IMR-90 (cell line): ENCODE measurements around the gene CPNE9. TPM values are rescaled to one million over a fixed set of nuclear protein-coding genes. Genes with fewer than 3 reads are reported as not detected.

Experiments used
- ATAC-seq: fragments of 200-7000 bp; cut with Tn5 transposase; 2 replicates; pipeline ENCODE4 v1.9.1; 2020; ENCODE audit warnings: low read depth, mild to moderate bottlenecking, moderate library complexity
- BruUV-seq: library from RNA; stranded (reverse); fragments of 400-500 nt; replicated peaks from 2 replicates; lab custom pipeline; 2021; lab: Mats Ljungman, UMichigan
- CTCF ChIA-PET: fragments of 300-600 bp; formaldehyde crosslinking; extraction: SDS; loops from one replicate; lab custom pipeline; 2021; ENCODE audit warnings: antibody characterized with exemption; lab: Yijun Ruan, JAX
- POLR2A ChIA-PET: fragments of 300-600 bp; sonication (Branson Sonifier 250); formaldehyde crosslinking; loops from one replicate; lab custom pipeline; 2022; ENCODE audit warnings: antibody characterized with exemption; ENCODE audit not compliant: unreplicated experiment; lab: Charles Lee
- DNase-seq: peaks from one replicate; pipeline ENCODE4 v3.0.0; 2013
- H2AFZ ChIP-seq: replicated peaks from 2 replicates; pipeline ENCODE3; 2013; ENCODE audit warnings: low read length, mild to moderate bottlenecking; ENCODE audit not compliant: poor library complexity
- H2AK5ac ChIP-seq: 2 replicates; pipeline ENCODE4 v1.6.1; 2013; ENCODE audit warnings: low read depth, low read length, inconsistent platforms
- H2AK9ac ChIP-seq: replicated peaks from 2 replicates; pipeline ENCODE3; 2013; ENCODE audit warnings: mild to moderate bottlenecking, low read depth, low read length, moderate library complexity; ENCODE audit not compliant: poor library complexity
- H2BK120ac ChIP-seq: 2 replicates; pipeline ENCODE4 v1.6.1; 2013; ENCODE audit warnings: low read depth, low read length, inconsistent platforms
- H2BK15ac ChIP-seq: 3 replicates; pipeline ENCODE4 v1.6.1; 2013; ENCODE audit warnings: low read depth, low read length, inconsistent platforms
- H2BK20ac ChIP-seq: 2 replicates; pipeline ENCODE4 v1.6.1; 2013; ENCODE audit warnings: low read depth, mild to moderate bottlenecking, inconsistent platforms, low read length, moderate library complexity
- H2BK5ac ChIP-seq: 2 replicates; pipeline ENCODE4 v1.6.1; 2013; ENCODE audit warnings: mild to moderate bottlenecking, low read depth, low read length, inconsistent platforms; ENCODE audit not compliant: poor library complexity, severe bottlenecking
- H3K14ac ChIP-seq: replicated peaks from 2 replicates; pipeline ENCODE4 v1.6.1; 2013; ENCODE audit warnings: low read depth, low read length, inconsistent platforms
- H3K18ac ChIP-seq: 2 replicates; pipeline ENCODE4 v1.6.1; 2013; ENCODE audit warnings: low read depth, low read length, control low read depth
- H3K23ac ChIP-seq: 2 replicates; pipeline ENCODE4 v1.6.1; 2013; ENCODE audit warnings: low read depth, low read length, inconsistent platforms
- H3K27ac ChIP-seq: 2 replicates; pipeline ENCODE4 v1.5.1; 2013; ENCODE audit warnings: mild to moderate bottlenecking, control low read depth, low read length; ENCODE audit not compliant: insufficient read depth
- H3K27me3 ChIP-seq: 2 replicates; pipeline ENCODE4 v1.6.1; 2013; ENCODE audit warnings: low read length; ENCODE audit not compliant: control insufficient read depth, insufficient read depth
- H3K36me3 ChIP-seq: 2 replicates; pipeline ENCODE4 v1.6.1; 2013; ENCODE audit warnings: low read length, mixed read lengths; ENCODE audit not compliant: control insufficient read depth, insufficient read depth
- H3K4ac ChIP-seq: 2 replicates; pipeline ENCODE4 v1.6.1; 2013; ENCODE audit warnings: low read depth, low read length, inconsistent platforms
- H3K4me1 ChIP-seq: 2 replicates; pipeline ENCODE4 v1.6.1; 2013; ENCODE audit warnings: low read length, mixed read lengths; ENCODE audit not compliant: control insufficient read depth, insufficient read depth
- H3K4me2 ChIP-seq: 2 replicates; pipeline ENCODE4 v1.6.1; 2013; ENCODE audit warnings: low read depth, mild to moderate bottlenecking, control low read depth, low read length, moderate library complexity
- H3K4me3 ChIP-seq: 2 replicates; pipeline ENCODE4 v1.5.1; 2013; ENCODE audit warnings: low read depth, mild to moderate bottlenecking, control low read depth, low read length, moderate library complexity; ENCODE audit not compliant: insufficient read depth
- H3K56ac ChIP-seq: 2 replicates; pipeline ENCODE4 v1.6.1; 2013; ENCODE audit warnings: low read length, inconsistent platforms; ENCODE audit not compliant: insufficient read depth; ENCODE audit errors: extremely low read depth
- H3K79me1 ChIP-seq, 2 experiments: 2 replicates each; pipeline ENCODE4 v1.6.1; 2013; ENCODE audit warnings: low read length in 2 of 2, inconsistent platforms in 1 of 2, low read depth in 1 of 2
- H3K9ac ChIP-seq: 2 replicates; pipeline ENCODE4 v1.6.1; 2013; ENCODE audit warnings: low read depth, low read length, control low read depth
- H3K9me1 ChIP-seq: 2 replicates; pipeline ENCODE4 v1.6.1; 2013; ENCODE audit warnings: low read length, inconsistent platforms; ENCODE audit not compliant: insufficient read depth
- H3K9me3 ChIP-seq: 2 replicates; pipeline ENCODE4 v1.6.1; 2013; ENCODE audit warnings: low read length; ENCODE audit not compliant: control insufficient read depth, insufficient read depth
- H4K20me1 ChIP-seq: 2 replicates; pipeline ENCODE4 v1.6.1; 2013; ENCODE audit warnings: low read length, inconsistent platforms; ENCODE audit not compliant: insufficient read depth
- H4K5ac ChIP-seq: 2 replicates; pipeline ENCODE4 v1.6.1; 2013; ENCODE audit warnings: mild to moderate bottlenecking, low read depth, low read length, control low read depth
- H4K8ac ChIP-seq, 2 experiments: 2 replicates each; pipeline ENCODE4 v1.6.1; 2013; ENCODE audit warnings: low read depth in 2 of 2, low read length in 2 of 2, control low read depth in 1 of 2, inconsistent platforms in 1 of 2
- H4K91ac ChIP-seq: 2 replicates; pipeline ENCODE4 v1.6.1; 2013; ENCODE audit warnings: low read depth, low read length, inconsistent platforms; ENCODE audit not compliant: insufficient read depth
- BHLHE40 ChIP-seq: fragments of 150-350 bp; IDR thresholded peaks from 2 replicates; pipeline ENCODE4 v1.6.1; 2016; ENCODE audit warnings: mild to moderate bottlenecking, low read depth, low read length
- CEBPB ChIP-seq: IDR thresholded peaks from 2 replicates; pipeline ENCODE4 v1.6.1; 2012; ENCODE audit warnings: low read depth, low read length, improper control_type of control experiment
- CHD1 ChIP-seq: IDR thresholded peaks from 2 replicates; pipeline ENCODE4 v1.6.1; 2012; ENCODE audit warnings: low read depth, low read length, improper control_type of control experiment
- ELK1 ChIP-seq: fragments of 150-350 bp; IDR thresholded peaks from 2 replicates; pipeline ENCODE4 v1.6.1; 2016; ENCODE audit warnings: low read depth, mild to moderate bottlenecking, low read length, moderate library complexity, borderline replicate concordance
- FOS ChIP-seq: fragments of 150-350 bp; IDR thresholded peaks from 2 replicates; pipeline ENCODE4 v1.6.1; 2016; ENCODE audit warnings: low read depth, low read length
- MAFK ChIP-seq: IDR thresholded peaks from 2 replicates; pipeline ENCODE4 v1.6.1; 2012; ENCODE audit warnings: low read depth, low read length, improper control_type of control experiment
- MXI1 ChIP-seq: IDR thresholded peaks from 2 replicates; pipeline ENCODE4 v1.6.1; 2012; ENCODE audit warnings: low read depth, mild to moderate bottlenecking, low read length, moderate library complexity, borderline replicate concordance
- NFE2L2 ChIP-seq: fragments of 150-350 bp; IDR thresholded peaks from 2 replicates; pipeline ENCODE4 v1.6.1; 2016; ENCODE audit warnings: low read depth, mild to moderate bottlenecking, low read length
- POLR2A ChIP-seq: IDR thresholded peaks from 2 replicates; pipeline ENCODE4 v1.6.1; 2012; ENCODE audit warnings: mild to moderate bottlenecking, low read depth, low read length
- RAD21 ChIP-seq: IDR thresholded peaks from 2 replicates; pipeline ENCODE4 v1.6.1; 2012; ENCODE audit warnings: low read length, improper control_type of control experiment
- RCOR1 ChIP-seq: IDR thresholded peaks from 2 replicates; pipeline ENCODE4 v1.6.1; 2012; ENCODE audit warnings: mild to moderate bottlenecking, low read length, improper control_type of control experiment; ENCODE audit not compliant: insufficient replicate concordance
- RFX5 ChIP-seq: IDR thresholded peaks from 2 replicates; pipeline ENCODE4 v1.8.0; 2012; ENCODE audit warnings: low read depth, mild to moderate bottlenecking, low read length, moderate library complexity
- SMC3 ChIP-seq: fragments of 150-350 bp; IDR thresholded peaks from 2 replicates; pipeline ENCODE4 v1.6.1; 2016; ENCODE audit warnings: low read depth, mild to moderate bottlenecking, antibody characterized with exemption, low read length, moderate library complexity
- USF2 ChIP-seq: fragments of 150-350 bp; IDR thresholded peaks from 2 replicates; pipeline ENCODE4 v1.6.1; 2017; ENCODE audit warnings: mild to moderate bottlenecking, antibody characterized with exemption, low read length, low read depth
- WGBS, 2 experiments: methylation state at CpG; one replicate each; pipeline versions ENCODE4 v1.1.5 to v1.1.7; 2013; ENCODE audit warnings: missing lambda C conversion rate in 2 of 2; ENCODE audit not compliant: insufficient read length in 1 of 2; ENCODE audit errors: extremely low coverage in 2 of 2; 5-methylcytosine and 5-hydroxymethylcytosine counted together
- dilution Hi-C: fragments of 300-500 bp; cut with HindIII; formaldehyde crosslinking; loops from one replicate; pipeline ENCODE4 v1.14.3; 2018; ENCODE audit warnings: low sequenced_read_pairs; ENCODE audit not compliant: unreplicated experiment
- in situ Hi-C: fragments of 300-500 bp; cut with MboI; formaldehyde crosslinking; loops from 3 replicates; pipeline ENCODE4 v1.14.3; 2019; ENCODE audit warnings: low sequenced_read_pairs, inconsistent platforms, mixed read lengths
- intact Hi-C: fragments of 100-400 bp; cut with micrococcal nuclease; formaldehyde crosslinking; loops from 2 replicates; pipeline ENCODE4 v1.10.0; 2022
- polyA plus RNA-seq, 3 experiments: library from polyadenylated mRNA; depleted of rRNA; stranded (reverse); fragments of >200 nt; gene quantifications; 2 replicates each; pipeline ENCODE4 v1.2.3, GENCODE V29; 2012; ENCODE audit warnings: low replicate concordance in 1 of 3
- total RNA-seq: library from RNA; depleted of rRNA; stranded (reverse); fragments of >200 nt; gene quantifications from 2 replicates; pipeline ENCODE4 v1.2.3, GENCODE V29; 2012
- TF ChIP-seq, protein P1 (sequence below): conservative IDR thresholded peaks from 2 replicates; pipeline ENCODE4 v1.5.1; 2012; ENCODE audit warnings: mild to moderate bottlenecking, low read depth, low read length, improper control_type of control experiment

Gene CPNE9
- total and polyA plus RNA-seq, 2 of the 4 experiments (the other 2 are of a cell fraction), result not detected

- Histone ChIP-seq H2BK15ac (no peak overlapping the region), H3K23ac (no peak overlapping the region), H2AK5ac (no peak overlapping the region), H3K36me3 (no peaks in the 10 kb centered on the region), H3K79me1 (no peaks in the 10 kb centered on the region), H2BK5ac (no peak overlapping the region), H3K27ac (no peak overlapping the region), H4K5ac (no peak overlapping the region), H2AK9ac (no peak overlapping the region), H3K9ac (no peak overlapping the region), H4K8ac (no peak overlapping the region), H2BK20ac (no peak overlapping the region), H3K27me3 (no peaks in the 10 kb centered on the region; the same call in 1 of the 2 replicates), H3K4me2 (no peak overlapping the region), H3K56ac (no peak overlapping the region), H4K91ac (no peak overlapping the region), H3K14ac (no peak overlapping the region), H3K4ac (no peak overlapping the region), H4K20me1 (no peaks in the 10 kb centered on the region), H3K18ac (no peak overlapping the region), H3K9me1 (no peaks in the 10 kb centered on the region; the same call in 1 of the 2 replicates), H3K4me3 (no peak overlapping the region), H3K9me3 (no peaks in the 10 kb centered on the region), H2BK120ac (no peak overlapping the region), H3K4me1 (no peaks in the 10 kb centered on the region), H2AFZ (no peak overlapping the region)
- ATAC-seq (no peak), DNase-seq (no peak)
- BruUV-seq, result no TSS peak
- POLR2A ChIA-PET, result interaction anchor here (0.6 kb wide), 1 partner anchor 1833 kb away, joined by 12 read pairs; no protein-coding TSS in a partner anchor
- intact Hi-C loops (no loop called here), dilution Hi-C loops (no loop called here), in situ Hi-C loops (no loop called here)
- no peak for TF ChIP-seq MAFK
- no peak for TF ChIP-seq NFE2L2
- no peak for TF ChIP-seq CHD1
- no peak for TF ChIP-seq FOS
- TF ChIP-seq BHLHE40, result no peak
- TF ChIP-seq RAD21, result no peak
- TF ChIP-seq RFX5, result no peak
- no peak for TF ChIP-seq RCOR1
- no peak for TF ChIP-seq ELK1
- no peak for TF ChIP-seq POLR2A
- TF ChIP-seq CEBPB, result no peak
- no peak for TF ChIP-seq MXI1
- TF ChIP-seq, protein P1, sequence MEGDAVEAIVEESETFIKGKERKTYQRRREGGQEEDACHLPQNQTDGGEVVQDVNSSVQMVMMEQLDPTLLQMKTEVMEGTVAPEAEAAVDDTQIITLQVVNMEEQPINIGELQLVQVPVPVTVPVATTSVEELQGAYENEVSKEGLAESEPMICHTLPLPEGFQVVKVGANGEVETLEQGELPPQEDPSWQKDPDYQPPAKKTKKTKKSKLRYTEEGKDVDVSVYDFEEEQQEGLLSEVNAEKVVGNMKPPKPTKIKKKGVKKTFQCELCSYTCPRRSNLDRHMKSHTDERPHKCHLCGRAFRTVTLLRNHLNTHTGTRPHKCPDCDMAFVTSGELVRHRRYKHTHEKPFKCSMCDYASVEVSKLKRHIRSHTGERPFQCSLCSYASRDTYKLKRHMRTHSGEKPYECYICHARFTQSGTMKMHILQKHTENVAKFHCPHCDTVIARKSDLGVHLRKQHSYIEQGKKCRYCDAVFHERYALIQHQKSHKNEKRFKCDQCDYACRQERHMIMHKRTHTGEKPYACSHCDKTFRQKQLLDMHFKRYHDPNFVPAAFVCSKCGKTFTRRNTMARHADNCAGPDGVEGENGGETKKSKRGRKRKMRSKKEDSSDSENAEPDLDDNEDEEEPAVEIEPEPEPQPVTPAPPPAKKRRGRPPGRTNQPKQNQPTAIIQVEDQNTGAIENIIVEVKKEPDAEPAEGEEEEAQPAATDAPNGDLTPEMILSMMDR, result no peak
- TF ChIP-seq SMC3, result no peak
- no peak for TF ChIP-seq USF2
- no CpG with 5 or more reads among the region's 4 CpGs for WGBS, 2 experiments
- CTCF ChIA-PET, result no interaction called here
Observed at GRCh38 chr3:9725775-9726515, 22.3 kb downstream of the CPNE9 start.
